Spinal cord (tissue), 10 donors: ENCODE data around the gene EGFL6. TPM values are rescaled to one million over a fixed set of nuclear protein-coding genes. Genes with fewer than 3 reads are reported as not detected.
"Not testable (repeated sequence)": the region's sequence is repeated elsewhere in the genome, so short reads cannot be mapped to it uniquely, and the experiment has no call there.

Experiments used
- DNase-seq, 6 donors: peaks; one replicate each; pipeline versions ENCODE4 v3.0.0 to v3.0.0-alpha.2; 2013 to 2015; ENCODE audit warnings: low spot score in 6 of 6, low read depth in 4 of 6
- H3K27ac ChIP-seq: one replicate; pipeline ENCODE4 v1.5.1; 2013; ENCODE audit warnings: low read depth, low read length, control low read depth
- H3K27me3 ChIP-seq: one replicate; pipeline ENCODE4 v1.6.1; 2013; ENCODE audit warnings: low read length; ENCODE audit not compliant: control insufficient read depth, insufficient read depth
- H3K36me3 ChIP-seq: one replicate; pipeline ENCODE4 v1.6.1; 2013; ENCODE audit warnings: low read length; ENCODE audit not compliant: control insufficient read depth, insufficient read depth
- H3K4me1 ChIP-seq: one replicate; pipeline ENCODE4 v1.6.1; 2013; ENCODE audit warnings: low read length; ENCODE audit not compliant: control insufficient read depth, insufficient read depth
- H3K4me3 ChIP-seq: one replicate; pipeline ENCODE4 v1.5.1; 2013; ENCODE audit warnings: low read depth, low read length, control low read depth
- H3K9me3 ChIP-seq: one replicate; pipeline ENCODE4 v1.6.1; 2013; ENCODE audit warnings: low read length; ENCODE audit not compliant: control insufficient read depth, insufficient read depth
- WGBS: methylation state at CpG from one replicate; pipeline ENCODE4 v1.1.5; 2013; ENCODE audit warnings: missing lambda C conversion rate; ENCODE audit not compliant: insufficient coverage; 5-methylcytosine and 5-hydroxymethylcytosine counted together
- polyA plus RNA-seq, 2 donors: library from polyadenylated mRNA; unstranded; fragments of 120-200 nt; gene quantifications; one replicate each; pipeline ENCODE4 v1.2.1, GENCODE V29; 2013; ENCODE audit not compliant: insufficient read length in 2 of 2
- total RNA-seq, 2 donors: library from RNA; depleted of rRNA in 1 of 2; stranded (reverse); fragments of 120-200 nt in 1 of 2; fragments of >200 nt in 1 of 2; gene quantifications; one replicate each; pipeline versions ENCODE4 v1.2.3 to v1.2.4, GENCODE V29; 2013 to 2014
- donor health status: healthy.

Gene EGFL6
- total and polyA plus RNA-seq, 4 donors, result 12.7 to 27.8 (median 18.3) TPM

- Histone ChIP-seq H3K27me3 (peaks cover 25% of the 10 kb centered on the region), H3K27ac (no peak overlapping the region), H3K9me3 (peaks cover 1% of the 10 kb centered on the region), H3K36me3 (no peaks in the 10 kb centered on the region), H3K4me1 (no peaks in the 10 kb centered on the region), H3K4me3 (no peak overlapping the region)
- DNase-seq, result no peak
Observed at GRCh38 chrX:13614154-13614553, 44.8 kb downstream of the EGFL6 start.

GRCh38 chrX:13620207-13620606 is 50.8 kb downstream of the EGFL6 start:
- Histone ChIP-seq H3K27me3 (peaks cover 27% of the 10 kb centered on the region), H3K9me3 (no peaks in the 10 kb centered on the region), H3K36me3 (no peaks in the 10 kb centered on the region), H3K27ac (no peak overlapping the region), H3K4me3 (no peak overlapping the region), H3K4me1 (no peaks in the 10 kb centered on the region)
- 0% methylated on average over 1 of the region's 1 CpG for WGBS
- no peak for DNase-seq

- Histone ChIP-seq H3K4me3 (no peak overlapping the region), H3K9me3 (no peaks in the 10 kb centered on the region), H3K4me1 (no peaks in the 10 kb centered on the region), H3K27me3 (peaks cover 35% of the 10 kb centered on the region), H3K27ac (no peak overlapping the region), H3K36me3 (no peaks in the 10 kb centered on the region)
- no peak for DNase-seq
- 100% methylated on average over 1 of the region's 3 CpGs for WGBS
Observed at GRCh38 chrX:13622401-13622964, 53.1 kb downstream of the EGFL6 start.

- peaks cover 9% of the 10 kb centered on the region for H3K9me3 ChIP-seq
- H3K27ac ChIP-seq, result no peak overlapping the region
- peaks cover 34% of the 10 kb centered on the region for H3K27me3 ChIP-seq
- 83% methylated on average over 3 of the region's 8 CpGs for whole genome bisulfite sequencing
- H3K4me3 ChIP-seq, result no peak overlapping the region
- no peaks in the 10 kb centered on the region for H3K4me1 ChIP-seq
- no peaks in the 10 kb centered on the region for H3K36me3 ChIP-seq
- no peak for DNase-seq
Observed at GRCh38 chrX:13627306-13627705, 57.9 kb downstream of the EGFL6 start.

DNA sequence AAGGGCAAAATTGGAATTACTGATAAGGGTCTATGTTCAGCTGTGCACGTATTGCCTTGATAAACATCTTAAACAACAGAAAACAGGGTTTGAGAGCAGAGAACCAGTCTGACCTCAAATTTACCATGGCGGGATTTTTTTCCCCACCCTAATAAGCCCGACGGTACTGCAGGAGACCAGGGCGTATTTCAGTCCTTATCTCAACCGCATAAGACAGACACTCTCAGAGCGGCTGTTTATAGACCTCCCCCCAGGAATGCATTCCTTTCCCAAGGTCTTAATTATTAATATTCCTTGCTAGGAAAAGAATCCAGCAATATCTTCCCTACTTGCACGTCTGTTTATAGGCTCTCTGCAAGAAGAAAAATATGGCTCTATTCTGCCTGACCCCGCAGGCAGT is 67.8 kb downstream of the EGFL6 start:
- DNase-seq, H3K27ac ChIP-seq, H3K4me3 ChIP-seq, H3K9me3 ChIP-seq, H3K36me3 ChIP-seq, H3K4me1 ChIP-seq: not testable (repeated sequence)
- peaks cover 34% of the 10 kb centered on the region for H3K27me3 ChIP-seq
- WGBS, result 76% methylated on average over 6 of the region's 9 CpGs

- peaks cover 34% of the 10 kb centered on the region for H3K27me3 ChIP-seq
- H3K27ac ChIP-seq, result no peak overlapping the region
- no peaks in the 10 kb centered on the region for H3K4me1 ChIP-seq
- H3K4me3 ChIP-seq, result no peak overlapping the region
- WGBS, result 57% methylated on average over 1 of the region's 1 CpG
- no peak for DNase-seq
- H3K9me3 ChIP-seq, result peaks cover 6% of the 10 kb centered on the region
- no peaks in the 10 kb centered on the region for H3K36me3 ChIP-seq
Observed at GRCh38 chrX:13638021-13638420, 68.6 kb downstream of the EGFL6 start.

- Histone ChIP-seq H3K27me3 (peaks cover 35% of the 10 kb centered on the region), H3K27ac (no peak overlapping the region), H3K4me1 (no peaks in the 10 kb centered on the region), H3K4me3 (no peak overlapping the region), H3K9me3 (peaks cover 6% of the 10 kb centered on the region), H3K36me3 (no peaks in the 10 kb centered on the region)
- no CpG with 5 or more reads among the region's 3 CpGs for WGBS
- no peak for DNase-seq
Observed at GRCh38 chrX:13638826-13639225, 69.4 kb downstream of the EGFL6 start.

DNA sequence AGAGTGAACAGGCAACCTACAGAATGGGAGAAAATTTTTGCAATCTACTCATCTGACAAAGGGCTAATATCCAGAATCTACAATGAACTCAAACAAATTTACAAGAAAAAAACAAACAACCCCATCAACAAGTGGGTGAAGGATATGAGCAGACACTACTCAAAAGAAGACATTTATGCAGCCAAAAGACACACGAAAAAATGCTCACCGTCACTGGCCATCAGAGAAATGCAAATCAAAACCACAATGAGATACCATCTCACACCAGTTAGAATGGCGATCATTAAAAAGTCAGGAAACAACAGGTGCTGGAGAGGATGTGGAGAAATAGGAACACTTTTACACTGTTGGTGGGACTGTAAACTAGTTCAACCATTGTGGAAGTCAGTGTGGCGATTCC is 72.3 kb downstream of the EGFL6 start:
- not testable (repeated sequence) for DNase-seq, H3K9me3 ChIP-seq, H3K4me3 ChIP-seq, H3K4me1 ChIP-seq, H3K27ac ChIP-seq, H3K36me3 ChIP-seq
- WGBS, result no CpG with 5 or more reads among the region's 4 CpGs
- H3K27me3 ChIP-seq, result peaks cover 33% of the 10 kb centered on the region

DNA sequence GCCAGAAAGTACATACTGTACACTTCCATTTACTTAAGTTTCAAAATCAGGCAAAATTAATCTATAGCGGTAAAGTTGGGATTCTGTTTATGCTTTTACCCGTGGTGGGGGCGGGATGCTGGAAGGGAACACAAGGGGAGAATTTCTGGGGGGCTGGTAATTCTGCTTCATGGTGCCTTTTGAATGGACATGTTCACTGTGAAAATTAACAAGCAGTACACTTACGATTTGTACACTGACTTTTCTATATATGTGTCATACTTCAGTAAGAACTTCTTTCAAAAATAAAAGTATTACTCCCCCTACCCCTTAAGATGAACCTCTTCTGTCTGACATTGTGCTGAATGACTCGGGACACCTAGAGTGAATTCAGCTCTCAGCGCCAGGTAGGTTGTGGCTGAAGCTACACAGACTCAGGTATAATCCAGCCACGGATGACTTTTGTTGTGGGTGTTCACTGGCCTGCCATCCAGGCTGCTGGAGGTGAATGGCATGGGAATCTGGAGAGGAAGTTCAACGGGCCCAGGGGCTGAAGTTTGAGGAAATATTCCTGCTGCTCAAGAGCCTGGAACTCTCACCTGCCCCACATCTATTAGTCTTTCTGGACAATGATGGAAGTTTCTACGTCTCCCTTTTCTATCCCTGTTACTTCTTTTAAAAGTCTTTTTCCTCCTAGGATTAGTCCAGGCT is 76.2 kb downstream of the EGFL6 start:
- H3K27me3 ChIP-seq, result peaks cover 46% of the 10 kb centered on the region
- no peaks in the 10 kb centered on the region for H3K9me3 ChIP-seq
- no peaks in the 10 kb centered on the region for H3K4me1 ChIP-seq
- WGBS, result 45% methylated on average over 4 of the region's 9 CpGs
- no peak for DNase-seq
- H3K4me3 ChIP-seq, result no peak overlapping the region
- H3K36me3 ChIP-seq, result no peaks in the 10 kb centered on the region
- no peak overlapping the region for H3K27ac ChIP-seq

DNA sequence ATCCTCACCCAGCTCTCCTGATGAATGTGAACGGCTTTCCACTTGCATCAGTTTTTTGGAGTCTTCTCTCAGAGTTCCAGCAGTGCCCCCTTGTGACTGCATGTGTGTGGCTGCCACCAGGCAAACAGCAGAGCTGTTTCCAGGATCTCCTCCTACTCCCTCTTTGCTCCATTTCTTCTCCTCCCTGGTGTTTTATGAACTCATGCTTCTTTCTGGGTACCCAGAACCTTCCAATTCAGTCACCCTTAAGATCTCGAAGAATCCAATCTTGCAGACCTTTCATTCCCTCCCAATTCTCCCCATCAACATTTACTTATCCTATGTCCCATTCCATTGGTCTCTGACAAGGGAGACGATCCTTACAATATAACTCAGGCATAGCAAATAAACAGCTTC is 76.8 kb downstream of the EGFL6 start:
- Histone ChIP-seq H3K36me3 (no peaks in the 10 kb centered on the region), H3K4me3 (no peak overlapping the region), H3K27ac (no peak overlapping the region), H3K27me3 (peaks cover 48% of the 10 kb centered on the region), H3K9me3 (no peaks in the 10 kb centered on the region), H3K4me1 (no peaks in the 10 kb centered on the region)
- 5% methylated on average over 2 of the region's 3 CpGs for WGBS
- DNase-seq, result peak in 3 of 6 donors; percentile 49 to 83 (median 77)
